Stimulated activated CD8-positive, alpha-beta memory T cell treated with anti-CD3 and anti-CD28 coated beads, Interleukin-15, amount 100 ng/mL, for 1 hour (primary cell): ENCODE results near the gene EXOSC3.

Experiments used
- DNase-seq: peaks from one replicate; pipeline ENCODE4 v3.0.0-alpha.2; 2020; ENCODE audit warnings: low read depth

EXOSC3 gene

GRCh38 chr9:37732086-37732741, 52.6 kb downstream of the EXOSC3 start:
- DNase-seq = no peak

- no peak for DNase-seq
Observed at GRCh38 chr9:37730839-37731238, 54.0 kb downstream of the EXOSC3 start.

GRCh38 chr9:37730256-37730655, 54.6 kb downstream of the EXOSC3 start:
- DNase-seq = no peak
